Peyer's patch (tissue), 4 donors: ENCODE results near the gene PYGO1.

ENCODE experiments used
- POLR2A ChIP-seq, 2 donors: fragments of 450-650 bp; IDR thresholded peaks; one replicate each; pipeline ENCODE4 v1.5.1; 2017; ENCODE audit warnings: antibody characterized with exemption in 2 of 2, mild to moderate bottlenecking in 2 of 2, moderate library complexity in 2 of 2
- TF ChIP-seq, protein P1 (sequence below), 6 experiments: fragments of 450-650 bp in 4 of 6; fragments of 200-600 bp in 2 of 6; sonication (generic) in 1 of 6; IDR thresholded peaks; one replicate each; pipeline ENCODE4 v1.5.1; 2017 to 2019; ENCODE audit warnings: antibody characterized with exemption in 6 of 6, mild to moderate bottlenecking in 3 of 6, moderate library complexity in 1 of 6

DNA sequence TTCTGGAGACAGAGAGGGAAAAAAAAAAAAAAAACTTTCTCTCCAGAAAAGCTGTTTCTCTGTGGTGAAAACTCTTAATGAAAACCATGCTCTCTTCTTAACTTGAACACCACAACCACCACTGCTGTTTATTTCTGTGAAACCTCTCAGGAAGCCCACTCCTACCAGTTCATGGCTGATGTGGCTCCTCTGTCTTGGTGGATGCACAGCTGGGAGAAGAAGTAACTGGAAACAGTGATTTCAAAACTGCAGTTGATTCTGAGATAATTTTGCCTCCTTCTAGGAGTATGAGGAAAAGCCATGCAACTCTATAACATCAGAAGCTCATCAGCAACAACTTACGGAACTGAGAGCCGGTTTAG lies 40.2 kb upstream of the PYGO1 start:
- TF ChIP-seq, protein P1, sequence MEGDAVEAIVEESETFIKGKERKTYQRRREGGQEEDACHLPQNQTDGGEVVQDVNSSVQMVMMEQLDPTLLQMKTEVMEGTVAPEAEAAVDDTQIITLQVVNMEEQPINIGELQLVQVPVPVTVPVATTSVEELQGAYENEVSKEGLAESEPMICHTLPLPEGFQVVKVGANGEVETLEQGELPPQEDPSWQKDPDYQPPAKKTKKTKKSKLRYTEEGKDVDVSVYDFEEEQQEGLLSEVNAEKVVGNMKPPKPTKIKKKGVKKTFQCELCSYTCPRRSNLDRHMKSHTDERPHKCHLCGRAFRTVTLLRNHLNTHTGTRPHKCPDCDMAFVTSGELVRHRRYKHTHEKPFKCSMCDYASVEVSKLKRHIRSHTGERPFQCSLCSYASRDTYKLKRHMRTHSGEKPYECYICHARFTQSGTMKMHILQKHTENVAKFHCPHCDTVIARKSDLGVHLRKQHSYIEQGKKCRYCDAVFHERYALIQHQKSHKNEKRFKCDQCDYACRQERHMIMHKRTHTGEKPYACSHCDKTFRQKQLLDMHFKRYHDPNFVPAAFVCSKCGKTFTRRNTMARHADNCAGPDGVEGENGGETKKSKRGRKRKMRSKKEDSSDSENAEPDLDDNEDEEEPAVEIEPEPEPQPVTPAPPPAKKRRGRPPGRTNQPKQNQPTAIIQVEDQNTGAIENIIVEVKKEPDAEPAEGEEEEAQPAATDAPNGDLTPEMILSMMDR (IDR thresholded peaks at IDR 0.05), result no peak
- TF ChIP-seq POLR2A (IDR thresholded peaks at IDR 0.05), result no peak
